ENCODE measurements around the gene C12orf75. TPM values are rescaled to one million over a fixed set of nuclear protein-coding genes. Genes with fewer than 3 reads are reported as not detected.

C12orf75 gene
- total and polyA plus RNA-seq, 2 of the 13 experiments (the other 11 are each of a cell fraction or from before 2014, with no cell fraction given): 16.1 to 19.8 TPM

DNA sequence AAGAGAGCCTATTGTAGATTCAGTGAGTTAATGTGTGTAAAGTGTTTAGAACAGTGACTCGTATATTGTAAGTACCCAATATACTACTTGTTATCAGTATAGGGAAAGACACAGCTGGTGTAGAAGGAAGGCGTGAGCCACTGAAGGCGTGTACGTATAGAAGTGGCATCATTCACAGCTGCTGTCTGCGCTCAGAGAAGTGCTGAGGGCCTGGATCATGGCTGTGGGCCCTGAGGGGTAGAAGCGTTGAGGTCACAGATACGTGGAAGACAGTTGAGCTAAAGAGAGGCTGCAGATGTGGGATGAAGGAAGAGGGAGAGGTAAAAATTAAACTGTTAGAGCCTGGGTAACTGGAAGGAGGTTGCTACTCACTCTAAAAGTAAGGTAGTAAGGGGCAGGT lies 5.9 kb downstream of the C12orf75 start (continued):
- TF ChIP-seq, protein P1, sequence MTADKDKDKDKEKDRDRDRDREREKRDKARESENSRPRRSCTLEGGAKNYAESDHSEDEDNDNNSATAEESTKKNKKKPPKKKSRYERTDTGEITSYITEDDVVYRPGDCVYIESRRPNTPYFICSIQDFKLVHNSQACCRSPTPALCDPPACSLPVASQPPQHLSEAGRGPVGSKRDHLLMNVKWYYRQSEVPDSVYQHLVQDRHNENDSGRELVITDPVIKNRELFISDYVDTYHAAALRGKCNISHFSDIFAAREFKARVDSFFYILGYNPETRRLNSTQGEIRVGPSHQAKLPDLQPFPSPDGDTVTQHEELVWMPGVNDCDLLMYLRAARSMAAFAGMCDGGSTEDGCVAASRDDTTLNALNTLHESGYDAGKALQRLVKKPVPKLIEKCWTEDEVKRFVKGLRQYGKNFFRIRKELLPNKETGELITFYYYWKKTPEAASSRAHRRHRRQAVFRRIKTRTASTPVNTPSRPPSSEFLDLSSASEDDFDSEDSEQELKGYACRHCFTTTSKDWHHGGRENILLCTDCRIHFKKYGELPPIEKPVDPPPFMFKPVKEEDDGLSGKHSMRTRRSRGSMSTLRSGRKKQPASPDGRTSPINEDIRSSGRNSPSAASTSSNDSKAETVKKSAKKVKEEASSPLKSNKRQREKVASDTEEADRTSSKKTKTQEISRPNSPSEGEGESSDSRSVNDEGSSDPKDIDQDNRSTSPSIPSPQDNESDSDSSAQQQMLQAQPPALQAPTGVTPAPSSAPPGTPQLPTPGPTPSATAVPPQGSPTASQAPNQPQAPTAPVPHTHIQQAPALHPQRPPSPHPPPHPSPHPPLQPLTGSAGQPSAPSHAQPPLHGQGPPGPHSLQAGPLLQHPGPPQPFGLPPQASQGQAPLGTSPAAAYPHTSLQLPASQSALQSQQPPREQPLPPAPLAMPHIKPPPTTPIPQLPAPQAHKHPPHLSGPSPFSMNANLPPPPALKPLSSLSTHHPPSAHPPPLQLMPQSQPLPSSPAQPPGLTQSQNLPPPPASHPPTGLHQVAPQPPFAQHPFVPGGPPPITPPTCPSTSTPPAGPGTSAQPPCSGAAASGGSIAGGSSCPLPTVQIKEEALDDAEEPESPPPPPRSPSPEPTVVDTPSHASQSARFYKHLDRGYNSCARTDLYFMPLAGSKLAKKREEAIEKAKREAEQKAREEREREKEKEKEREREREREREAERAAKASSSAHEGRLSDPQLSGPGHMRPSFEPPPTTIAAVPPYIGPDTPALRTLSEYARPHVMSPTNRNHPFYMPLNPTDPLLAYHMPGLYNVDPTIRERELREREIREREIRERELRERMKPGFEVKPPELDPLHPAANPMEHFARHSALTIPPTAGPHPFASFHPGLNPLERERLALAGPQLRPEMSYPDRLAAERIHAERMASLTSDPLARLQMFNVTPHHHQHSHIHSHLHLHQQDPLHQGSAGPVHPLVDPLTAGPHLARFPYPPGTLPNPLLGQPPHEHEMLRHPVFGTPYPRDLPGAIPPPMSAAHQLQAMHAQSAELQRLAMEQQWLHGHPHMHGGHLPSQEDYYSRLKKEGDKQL (CRISPR knock-in tag; IDR thresholded peaks at IDR 0.05; ENCODE audit: low read depth): no peak
- no peak for TF ChIP-seq ZNF7 (CRISPR knock-in tag; IDR thresholded peaks at IDR 0.05)
- TF ChIP-seq, protein P2, sequence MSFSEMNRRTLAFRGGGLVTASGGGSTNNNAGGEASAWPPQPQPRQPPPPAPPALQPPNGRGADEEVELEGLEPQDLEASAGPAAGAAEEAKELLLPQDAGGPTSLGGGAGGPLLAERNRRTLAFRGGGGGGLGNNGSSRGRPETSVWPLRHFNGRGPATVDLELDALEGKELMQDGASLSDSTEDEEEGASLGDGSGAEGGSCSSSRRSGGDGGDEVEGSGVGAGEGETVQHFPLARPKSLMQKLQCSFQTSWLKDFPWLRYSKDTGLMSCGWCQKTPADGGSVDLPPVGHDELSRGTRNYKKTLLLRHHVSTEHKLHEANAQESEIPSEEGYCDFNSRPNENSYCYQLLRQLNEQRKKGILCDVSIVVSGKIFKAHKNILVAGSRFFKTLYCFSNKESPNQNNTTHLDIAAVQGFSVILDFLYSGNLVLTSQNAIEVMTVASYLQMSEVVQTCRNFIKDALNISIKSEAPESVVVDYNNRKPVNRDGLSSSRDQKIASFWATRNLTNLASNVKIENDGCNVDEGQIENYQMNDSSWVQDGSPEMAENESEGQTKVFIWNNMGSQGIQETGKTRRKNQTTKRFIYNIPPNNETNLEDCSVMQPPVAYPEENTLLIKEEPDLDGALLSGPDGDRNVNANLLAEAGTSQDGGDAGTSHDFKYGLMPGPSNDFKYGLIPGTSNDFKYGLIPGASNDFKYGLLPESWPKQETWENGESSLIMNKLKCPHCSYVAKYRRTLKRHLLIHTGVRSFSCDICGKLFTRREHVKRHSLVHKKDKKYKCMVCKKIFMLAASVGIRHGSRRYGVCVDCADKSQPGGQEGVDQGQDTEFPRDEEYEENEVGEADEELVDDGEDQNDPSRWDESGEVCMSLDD (CRISPR knock-in tag; IDR thresholded peaks at IDR 0.05; ENCODE audit: borderline replicate concordance): no peak
- TF ChIP-seq, protein P3, sequence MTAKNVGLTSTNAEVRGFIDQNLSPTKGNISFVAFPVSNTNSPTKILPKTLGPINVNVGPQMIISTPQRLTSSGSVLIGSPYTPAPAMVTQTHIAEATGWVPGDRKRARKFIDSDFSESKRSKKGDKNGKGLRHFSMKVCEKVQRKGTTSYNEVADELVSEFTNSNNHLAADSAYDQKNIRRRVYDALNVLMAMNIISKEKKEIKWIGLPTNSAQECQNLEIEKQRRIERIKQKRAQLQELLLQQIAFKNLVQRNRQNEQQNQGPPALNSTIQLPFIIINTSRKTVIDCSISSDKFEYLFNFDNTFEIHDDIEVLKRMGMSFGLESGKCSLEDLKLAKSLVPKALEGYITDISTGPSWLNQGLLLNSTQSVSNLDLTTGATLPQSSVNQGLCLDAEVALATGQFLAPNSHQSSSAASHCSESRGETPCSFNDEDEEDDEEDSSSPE (CRISPR knock-in tag; IDR thresholded peaks at IDR 0.05): no peak
- TF ChIP-seq, protein P4, sequence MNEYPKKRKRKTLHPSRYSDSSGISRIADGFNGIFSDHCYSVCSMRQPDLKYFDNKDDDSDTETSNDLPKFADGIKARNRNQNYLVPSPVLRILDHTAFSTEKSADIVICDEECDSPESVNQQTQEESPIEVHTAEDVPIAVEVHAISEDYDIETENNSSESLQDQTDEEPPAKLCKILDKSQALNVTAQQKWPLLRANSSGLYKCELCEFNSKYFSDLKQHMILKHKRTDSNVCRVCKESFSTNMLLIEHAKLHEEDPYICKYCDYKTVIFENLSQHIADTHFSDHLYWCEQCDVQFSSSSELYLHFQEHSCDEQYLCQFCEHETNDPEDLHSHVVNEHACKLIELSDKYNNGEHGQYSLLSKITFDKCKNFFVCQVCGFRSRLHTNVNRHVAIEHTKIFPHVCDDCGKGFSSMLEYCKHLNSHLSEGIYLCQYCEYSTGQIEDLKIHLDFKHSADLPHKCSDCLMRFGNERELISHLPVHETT (CRISPR knock-in tag; conservative IDR thresholded peaks at IDR 0.05): no peak

All from HepG2 (cell line).